Hepatocyte (in vitro differentiated cells): ENCODE results near the gene SMPDL3B.

ENCODE experiments used
- EZH2 ChIP-seq: fragments of 200-600 bp; sonication (generic); IDR thresholded peaks from 2 replicates; pipeline ENCODE4 v1.6.1; 2016; ENCODE audit warnings: antibody characterized with exemption, mild to moderate bottlenecking, borderline replicate concordance
- EZH2phosphoT487 ChIP-seq: fragments of 200-600 bp; sonication (generic); IDR thresholded peaks from one replicate; pipeline ENCODE4 v1.6.1; 2018; ENCODE audit warnings: antibody characterized with exemption, mild to moderate bottlenecking, low read depth, moderate library complexity; ENCODE audit not compliant: unreplicated experiment, severe bottlenecking

DNA sequence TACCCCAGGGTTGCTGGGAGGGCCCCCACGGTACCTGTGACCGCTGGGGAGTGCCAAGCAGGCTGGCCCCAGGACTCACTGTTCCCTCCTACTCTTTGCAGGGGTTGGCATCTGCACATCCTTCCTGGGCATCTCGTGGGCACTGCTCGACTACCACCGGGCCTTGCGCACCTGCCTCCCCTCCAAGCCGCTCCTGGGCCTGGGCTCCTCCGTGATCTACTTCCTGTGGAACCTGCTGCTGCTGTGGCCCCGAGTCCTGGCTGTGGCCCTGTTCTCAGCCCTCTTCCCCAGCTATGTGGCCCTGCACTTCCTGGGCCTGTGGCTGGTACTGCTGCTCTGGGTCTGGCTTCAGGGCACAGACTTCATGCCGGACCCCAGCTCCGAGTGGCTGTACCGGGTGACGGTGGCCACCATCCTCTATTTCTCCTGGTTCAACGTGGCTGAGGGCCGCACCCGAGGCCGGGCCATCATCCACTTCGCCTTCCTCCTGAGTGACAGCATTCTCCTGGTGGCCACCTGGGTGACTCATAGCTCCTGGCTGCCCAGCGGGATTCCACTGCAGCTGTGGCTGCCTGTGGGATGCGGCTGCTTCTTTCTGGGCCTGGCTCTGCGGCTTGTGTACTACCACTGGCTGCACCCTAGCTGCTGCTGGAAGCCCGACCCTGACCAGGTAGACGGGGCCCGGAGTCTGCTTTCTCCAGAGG, 31.8 kb downstream of the SMPDL3B start:
- TF ChIP-seq EZH2: no peak
- no peak for TF ChIP-seq EZH2phosphoT487
